ENCODE measurements around the gene SMG6. TPM values are rescaled to one million over a fixed set of nuclear protein-coding genes. Genes with fewer than 3 reads are reported as not detected.

SMG6 gene
- total RNA-seq, 2 donors from 2014 or later, result 18.3 to 23.6 TPM

DNA sequence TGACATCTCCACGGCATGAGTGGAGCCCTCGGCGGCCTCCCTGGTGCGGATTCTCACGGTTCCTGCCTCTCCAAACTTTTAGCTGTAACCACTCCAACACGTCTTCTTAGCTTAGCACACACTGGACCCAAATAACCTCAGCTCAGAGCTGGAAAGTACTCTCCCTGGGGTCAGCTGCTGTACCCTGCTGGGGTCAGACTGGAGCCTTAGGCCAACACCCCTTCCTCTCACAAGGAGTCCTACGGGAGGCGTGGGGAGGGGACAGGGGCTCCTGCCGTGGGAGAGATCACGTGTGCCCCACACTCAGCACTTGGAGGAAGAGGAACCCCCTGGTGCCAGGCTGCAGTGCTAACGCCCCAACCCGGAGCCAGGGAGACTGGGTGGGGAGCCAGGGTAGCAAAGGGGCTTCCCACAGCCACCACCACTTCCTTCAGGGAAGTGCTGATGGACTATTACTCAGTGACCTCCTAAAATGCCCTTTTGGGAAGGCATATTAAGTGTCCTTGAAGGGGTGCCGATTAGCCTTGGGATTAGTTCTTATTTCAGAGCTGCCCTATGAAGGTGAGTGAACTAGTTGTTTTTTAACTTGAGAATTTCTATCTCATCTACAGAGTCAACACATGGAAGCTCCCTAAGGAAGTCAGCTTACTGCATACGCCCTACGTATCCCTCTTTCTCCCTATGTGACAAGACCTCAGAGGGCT, 124.6 kb downstream of the SMG6 start:
- Histone ChIP-seq H3K27ac (peak overlapping the region; percentile 55), H3K27me3 (no peaks in the 10 kb centered on the region), H3K4me3 (no peak overlapping the region), H3K9me3 (no peaks in the 10 kb centered on the region), H3K9ac (ENCODE audit: low read depth in 2 of 2, low read length in 2 of 2) (peak overlapping the region; percentile 33 to 44), H3K36me3 (no peaks in the 10 kb centered on the region), H3K4me1 (no peaks in the 10 kb centered on the region)
- no peak for DNase-seq
- TF ChIP-seq, protein P1, sequence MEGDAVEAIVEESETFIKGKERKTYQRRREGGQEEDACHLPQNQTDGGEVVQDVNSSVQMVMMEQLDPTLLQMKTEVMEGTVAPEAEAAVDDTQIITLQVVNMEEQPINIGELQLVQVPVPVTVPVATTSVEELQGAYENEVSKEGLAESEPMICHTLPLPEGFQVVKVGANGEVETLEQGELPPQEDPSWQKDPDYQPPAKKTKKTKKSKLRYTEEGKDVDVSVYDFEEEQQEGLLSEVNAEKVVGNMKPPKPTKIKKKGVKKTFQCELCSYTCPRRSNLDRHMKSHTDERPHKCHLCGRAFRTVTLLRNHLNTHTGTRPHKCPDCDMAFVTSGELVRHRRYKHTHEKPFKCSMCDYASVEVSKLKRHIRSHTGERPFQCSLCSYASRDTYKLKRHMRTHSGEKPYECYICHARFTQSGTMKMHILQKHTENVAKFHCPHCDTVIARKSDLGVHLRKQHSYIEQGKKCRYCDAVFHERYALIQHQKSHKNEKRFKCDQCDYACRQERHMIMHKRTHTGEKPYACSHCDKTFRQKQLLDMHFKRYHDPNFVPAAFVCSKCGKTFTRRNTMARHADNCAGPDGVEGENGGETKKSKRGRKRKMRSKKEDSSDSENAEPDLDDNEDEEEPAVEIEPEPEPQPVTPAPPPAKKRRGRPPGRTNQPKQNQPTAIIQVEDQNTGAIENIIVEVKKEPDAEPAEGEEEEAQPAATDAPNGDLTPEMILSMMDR (IDR thresholded peaks at IDR 0.05), result no peak
- intact Hi-C loops (cut with DNase I), result loop anchor here (10.0 kb wide), 1 partner anchor 56 kb away; no protein-coding TSS in a partner anchor

DNA sequence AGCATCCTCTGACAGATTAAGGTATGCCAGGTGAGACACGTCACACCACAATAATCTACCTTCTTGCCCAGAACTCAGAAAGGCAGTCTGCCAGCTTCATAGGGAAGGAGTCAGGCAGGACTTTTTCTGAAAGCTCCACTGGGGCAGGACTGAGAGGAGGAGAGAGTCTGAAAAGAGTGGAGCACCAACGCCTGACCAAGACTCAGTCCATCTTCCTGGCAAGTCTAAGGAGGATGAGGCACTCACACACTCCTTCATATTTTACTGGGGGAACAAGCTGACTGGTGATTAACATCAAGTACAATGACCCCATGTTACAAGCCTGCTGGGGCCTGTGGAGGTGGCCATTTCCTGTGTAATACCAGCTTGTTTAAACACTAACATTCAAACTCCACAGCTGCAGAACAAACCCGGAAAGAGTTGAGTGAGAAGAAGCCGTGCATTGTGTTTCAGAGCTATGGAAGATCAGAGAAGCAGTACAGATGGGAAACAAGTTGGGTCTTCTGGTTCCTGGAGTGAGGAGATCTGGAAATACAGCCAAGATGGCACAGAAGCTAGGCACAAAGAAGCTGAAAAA, 126.3 kb downstream of the SMG6 start:
- H3K9me3 ChIP-seq, result no peaks in the 10 kb centered on the region
- peak overlapping the region; percentile 32 for H3K27ac ChIP-seq
- H3K36me3 ChIP-seq, result no peaks in the 10 kb centered on the region
- no peak for DNase-seq
- H3K4me1 ChIP-seq, result no peaks in the 10 kb centered on the region
- TF ChIP-seq, protein P1 (IDR thresholded peaks at IDR 0.05), result no peak
- peak overlapping the region in 1 of 2 donors; percentile 21 for H3K9ac ChIP-seq (ENCODE audit: low read depth in 2 of 2, low read length in 2 of 2)
- H3K4me3 ChIP-seq, result no peak overlapping the region
- no peaks in the 10 kb centered on the region for H3K27me3 ChIP-seq
- intact Hi-C loops (cut with DNase I), result loop anchor here (10.0 kb wide), 1 partner anchor 57 kb away; no protein-coding TSS in a partner anchor

DNA sequence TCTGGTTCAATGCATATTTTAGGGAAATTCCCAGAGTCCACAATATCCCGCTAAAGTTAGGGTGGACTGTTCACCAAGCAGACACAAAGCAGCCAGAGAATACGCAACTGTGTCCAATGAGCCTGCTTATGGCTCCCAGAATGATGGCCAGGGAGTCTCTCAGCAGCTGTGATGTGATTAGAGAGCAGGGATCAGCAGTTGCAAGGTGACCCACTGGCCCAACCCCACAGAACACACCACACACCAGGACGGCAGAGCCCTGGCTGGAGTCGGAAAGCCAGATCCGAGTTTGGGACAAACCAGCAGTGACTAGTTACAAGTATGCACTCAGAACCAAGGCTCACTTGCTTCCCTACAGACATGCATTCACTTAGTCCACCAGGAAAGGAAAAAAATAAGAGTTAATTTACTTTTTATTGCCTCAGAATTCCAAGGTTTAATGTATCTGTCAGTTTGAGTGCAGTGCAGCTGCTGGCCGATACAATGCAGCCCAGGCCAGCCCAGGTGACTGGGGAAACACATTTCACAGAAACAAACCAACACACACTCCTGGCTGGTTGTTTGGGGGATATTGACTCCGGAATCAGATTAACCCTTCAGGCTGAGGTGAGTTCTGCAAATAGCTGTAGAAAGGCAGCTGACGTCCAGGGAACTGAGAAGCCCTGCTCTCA, 127.0 kb downstream of the SMG6 start:
- H3K27me3 ChIP-seq, result no peaks in the 10 kb centered on the region
- H3K36me3 ChIP-seq, result no peaks in the 10 kb centered on the region
- no peak for DNase-seq
- TF ChIP-seq, protein P1 (IDR thresholded peaks at IDR 0.05), result no peak
- no peak overlapping the region for H3K4me3 ChIP-seq
- no peak overlapping the region for H3K9ac ChIP-seq (ENCODE audit: low read depth in 2 of 2, low read length in 2 of 2)
- no peaks in the 10 kb centered on the region for H3K4me1 ChIP-seq
- H3K9me3 ChIP-seq, result no peaks in the 10 kb centered on the region
- peak overlapping the region; percentile 32 for H3K27ac ChIP-seq
- intact Hi-C loops (cut with DNase I), result loop anchor here (10.0 kb wide), 1 partner anchor 58 kb away; no protein-coding TSS in a partner anchor

DNA sequence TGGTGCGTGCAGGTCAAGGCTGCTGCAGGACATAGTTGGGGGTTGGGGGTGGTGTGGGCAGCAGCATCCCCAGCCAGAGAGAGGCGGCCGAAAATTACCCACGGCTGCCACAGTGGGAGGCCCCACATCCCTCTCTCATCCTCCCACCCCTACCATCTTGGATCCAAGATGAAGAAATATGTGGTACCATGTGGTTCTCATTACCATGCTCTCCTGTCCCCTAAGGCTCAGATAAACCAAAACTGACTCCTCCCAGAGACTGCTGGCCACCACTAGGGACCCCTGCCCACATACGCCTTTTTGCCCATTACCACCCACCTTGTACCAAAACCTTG, 128.3 kb downstream of the SMG6 start:
- intact Hi-C loops (cut with DNase I), result loop anchor here (10.0 kb wide), 1 partner anchor 60 kb away; no protein-coding TSS in a partner anchor
- Histone ChIP-seq H3K9ac (ENCODE audit: low read depth in 2 of 2, low read length in 2 of 2) (peak overlapping the region; percentile 5 to 28), H3K4me3 (no peak overlapping the region), H3K9me3 (no peaks in the 10 kb centered on the region), H3K27me3 (no peaks in the 10 kb centered on the region), H3K36me3 (no peaks in the 10 kb centered on the region), H3K27ac (peak overlapping the region; percentile 65), H3K4me1 (no peaks in the 10 kb centered on the region)
- TF ChIP-seq, protein P1 (IDR thresholded peaks at IDR 0.05), result no peak
- no peak for DNase-seq

DNA sequence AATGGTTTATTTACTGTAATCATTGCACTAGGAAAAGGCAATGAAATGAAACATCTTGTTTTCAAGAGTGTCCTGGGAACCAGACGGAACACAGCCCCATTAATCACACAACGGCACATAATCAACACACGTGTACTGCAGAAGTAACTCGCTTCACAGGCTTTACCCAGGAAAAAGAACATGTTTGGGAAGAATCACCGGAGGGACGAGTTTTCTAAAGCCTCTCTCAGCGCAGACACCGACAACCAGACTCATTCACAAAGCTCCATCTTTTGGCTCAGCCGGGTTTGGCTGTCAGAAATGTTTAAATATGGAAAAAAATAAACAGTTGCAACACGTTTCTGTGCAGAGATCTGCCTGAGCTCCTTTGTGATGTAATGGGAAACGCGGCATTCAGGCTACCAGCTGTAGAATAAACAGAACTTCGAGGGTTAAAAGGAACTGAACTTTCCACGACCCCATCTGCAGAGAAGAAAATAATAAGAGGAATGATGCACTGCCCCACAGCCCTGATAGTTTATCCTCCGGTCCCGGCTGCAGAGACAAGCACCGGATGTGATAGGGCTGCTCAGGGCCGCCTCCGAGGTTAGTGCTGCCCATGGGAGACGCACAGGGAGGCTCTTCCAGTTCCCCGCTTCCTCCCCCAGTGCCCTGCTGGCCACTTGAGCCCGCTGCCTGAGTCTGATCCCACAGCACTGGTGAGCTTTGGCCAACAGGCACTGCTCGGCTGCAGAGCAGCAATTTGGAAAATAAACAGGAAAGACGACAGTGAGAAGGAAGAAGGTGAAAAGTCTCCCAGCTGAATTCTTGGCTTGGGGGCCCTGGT, 128.9 kb downstream of the SMG6 start:
- intact Hi-C loops (cut with DNase I), result loop anchor here (5.0 to 10.0 kb wide), 2 partner anchors 60 to 117 kb away; partner anchors contain the start of gene HIC1
- no peaks in the 10 kb centered on the region for H3K27me3 ChIP-seq
- H3K36me3 ChIP-seq, result no peaks in the 10 kb centered on the region
- no peak for DNase-seq
- no peaks in the 10 kb centered on the region for H3K4me1 ChIP-seq
- peak overlapping the region in 1 of 2 donors; percentile 33 for H3K9ac ChIP-seq (ENCODE audit: low read depth in 2 of 2, low read length in 2 of 2)
- TF ChIP-seq, protein P1 (IDR thresholded peaks at IDR 0.05), result no peak
- no peaks in the 10 kb centered on the region for H3K9me3 ChIP-seq
- no peak overlapping the region for H3K4me3 ChIP-seq
- peak overlapping the region; percentile 65 for H3K27ac ChIP-seq
